MM.1S (cell line): ENCODE results near the gene LRRC14B.

ENCODE experiments used
- DNase-seq: peaks from one replicate; pipeline ENCODE4 v3.0.0-alpha.2; 2015
- H2AFZ ChIP-seq: fragments of 300-600 bp; sonication (generic); 2 replicates; pipeline ENCODE4 v1.6.0; 2016; ENCODE audit warnings: antibody characterized with exemption, low read length
- H3F3A ChIP-seq: fragments of 300-600 bp; sonication (generic); 2 replicates; pipeline ENCODE4 v1.6.1; 2016; ENCODE audit warnings: mild to moderate bottlenecking, antibody characterized with exemption, low read length, moderate library complexity, mixed read lengths; ENCODE audit not compliant: insufficient read depth
- H3K27ac ChIP-seq: fragments of 300-600 bp; sonication (generic); 2 replicates; pipeline ENCODE4 v1.5.1; 2016; ENCODE audit warnings: mild to moderate bottlenecking, low read length
- H3K27me3 ChIP-seq: fragments of 300-600 bp; sonication (generic); replicated peaks from 2 replicates; pipeline ENCODE4 v1.6.0; 2016; ENCODE audit warnings: low read length; ENCODE audit not compliant: insufficient read depth
- H3K36me3 ChIP-seq: fragments of 300-600 bp; sonication (generic); replicated peaks from 2 replicates; pipeline ENCODE4 v1.6.1; 2016; ENCODE audit warnings: mild to moderate bottlenecking, low read length, mixed read lengths; ENCODE audit not compliant: insufficient read depth
- H3K4me1 ChIP-seq: fragments of 300-600 bp; sonication (generic); 2 replicates; pipeline ENCODE4 v1.6.1; 2016; ENCODE audit warnings: low read length, mixed read lengths
- H3K4me2 ChIP-seq: fragments of 300-600 bp; sonication (generic); 2 replicates; pipeline ENCODE4 v1.6.0; 2016; ENCODE audit warnings: low read depth, low read length
- H3K4me3 ChIP-seq: fragments of 300-600 bp; sonication (generic); 2 replicates; pipeline ENCODE4 v1.5.1; 2016; ENCODE audit warnings: low read length, mixed read lengths
- H3K79me2 ChIP-seq: fragments of 300-600 bp; sonication (generic); 2 replicates; pipeline ENCODE4 v1.6.1; 2016; ENCODE audit warnings: mixed run types, low read length, mixed read lengths
- H3K9ac ChIP-seq: fragments of 300-600 bp; sonication (generic); 2 replicates; pipeline ENCODE4 v1.6.1; 2016; ENCODE audit warnings: low read length, mixed read lengths
- H3K9me2 ChIP-seq: fragments of 300-600 bp; sonication (generic); replicated peaks from 2 replicates; pipeline ENCODE4 v1.6.1; 2016; ENCODE audit warnings: mild to moderate bottlenecking, low read length, mixed read lengths; ENCODE audit not compliant: insufficient read depth
- H3K9me3 ChIP-seq: fragments of 300-600 bp; sonication (generic); replicated peaks from 2 replicates; pipeline ENCODE4 v1.6.1; 2016; ENCODE audit warnings: mild to moderate bottlenecking, low read length, mixed read lengths; ENCODE audit not compliant: insufficient read depth
- H4K20me1 ChIP-seq: fragments of 300-600 bp; sonication (generic); 2 replicates; pipeline ENCODE4 v1.6.1; 2016; ENCODE audit warnings: mild to moderate bottlenecking, low read length, moderate library complexity, mixed read lengths; ENCODE audit not compliant: insufficient read depth
- CTCF ChIP-seq: fragments of 300-600 bp; sonication (generic); IDR thresholded peaks from 2 replicates; pipeline ENCODE4 v1.5.1; 2016; ENCODE audit warnings: antibody characterized with exemption, low read length, mixed read lengths
- EZH2 ChIP-seq: fragments of 300-600 bp; sonication (generic); optimal IDR thresholded peaks from 2 replicates; pipeline ENCODE3; 2017; ENCODE audit warnings: low read depth, mild to moderate bottlenecking, antibody characterized with exemption, low read length, mixed read lengths
- EZH2phosphoT487 ChIP-seq: fragments of 300-600 bp; sonication (generic); IDR thresholded peaks from 2 replicates; pipeline ENCODE4 v1.6.1; 2018; ENCODE audit warnings: antibody characterized with exemption, low read length

Gene LRRC14B

GRCh38 chr5:191036-191948 is at the start of gene LRRC14B:
LRRC14B (plus strand) TSS chr5:191495; CDS start chr5:191539, 44 bp downstream.
- peak within 1 kb of the TSS; percentile 100 for H3K4me2 ChIP-seq
- H3K4me3 ChIP-seq = peak within 1 kb of the TSS; percentile 66
- H3K9me3 ChIP-seq = no peaks in the 10 kb centered on the region
- peak within 1 kb of the TSS; percentile 66; the same call in 1 of the 2 replicates for H2AFZ ChIP-seq
- H3K79me2 ChIP-seq = peaks cover 44% of the 10 kb centered on the region
- peaks cover 19% of the 10 kb centered on the region for H3F3A ChIP-seq
- no peaks in the 10 kb centered on the region for H3K27me3 ChIP-seq
- no peaks in the 10 kb centered on the region; the same call in 1 of the 2 replicates for H3K36me3 ChIP-seq
- peak within 1 kb of the TSS; percentile 91 for H3K9ac ChIP-seq
- peaks cover 43% of the 10 kb centered on the region for H3K4me1 ChIP-seq
- peak; percentile 92 for DNase-seq
- H3K27ac ChIP-seq = peak within 1 kb of the TSS; percentile 98
- no peaks in the 10 kb centered on the region for H3K9me2 ChIP-seq
- no peaks in the 10 kb centered on the region for H4K20me1 ChIP-seq
- TF ChIP-seq EZH2phosphoT487 (no peak), CTCF (no peak), EZH2 (no peak)

GRCh38 chr5:141761-142160 is 49.5 kb upstream of the LRRC14B start:
- no peaks in the 10 kb centered on the region for H3K9me3 ChIP-seq
- H3K4me1 ChIP-seq = no peaks in the 10 kb centered on the region
- no peak overlapping the region for H3K27ac ChIP-seq
- H3K27me3 ChIP-seq = peaks cover 4% of the 10 kb centered on the region; the same call in 1 of the 2 replicates
- H3K9me2 ChIP-seq = no peaks in the 10 kb centered on the region
- no peaks in the 10 kb centered on the region for H3K36me3 ChIP-seq
- H2AFZ ChIP-seq = no peak overlapping the region
- no peak for DNase-seq
- H4K20me1 ChIP-seq = no peaks in the 10 kb centered on the region
- no peak overlapping the region for H3K4me2 ChIP-seq
- TF ChIP-seq EZH2 = no peak
- no peak for TF ChIP-seq CTCF
- no peak for TF ChIP-seq EZH2phosphoT487
- no peak overlapping the region for H3K4me3 ChIP-seq
- H3K9ac ChIP-seq = no peak overlapping the region
- no peaks in the 10 kb centered on the region for H3F3A ChIP-seq
- H3K79me2 ChIP-seq = no peaks in the 10 kb centered on the region

GRCh38 chr5:142246-142810 is 49.0 kb upstream of the LRRC14B start:
- no peak for TF ChIP-seq CTCF
- no peak for TF ChIP-seq EZH2phosphoT487
- no peak for TF ChIP-seq EZH2
- no peaks in the 10 kb centered on the region for H3F3A ChIP-seq
- H3K9me3 ChIP-seq = no peaks in the 10 kb centered on the region
- no peak for DNase-seq
- H3K4me2 ChIP-seq = no peak overlapping the region
- peaks cover 4% of the 10 kb centered on the region; the same call in 1 of the 2 replicates for H3K27me3 ChIP-seq
- H3K36me3 ChIP-seq = no peaks in the 10 kb centered on the region
- no peaks in the 10 kb centered on the region for H3K4me1 ChIP-seq
- H3K9ac ChIP-seq = no peak overlapping the region
- H3K79me2 ChIP-seq = no peaks in the 10 kb centered on the region
- H4K20me1 ChIP-seq = no peaks in the 10 kb centered on the region
- H3K4me3 ChIP-seq = no peak overlapping the region
- H2AFZ ChIP-seq = no peak overlapping the region
- H3K27ac ChIP-seq = no peak overlapping the region
- no peaks in the 10 kb centered on the region for H3K9me2 ChIP-seq
